Skin of body (tissue), 2 donors: ENCODE measurements around the gene CNGA4. TPM values are rescaled to one million over a fixed set of nuclear protein-coding genes. Genes with fewer than 3 reads are reported as not detected.
"Not testable (repeated sequence)": the region's sequence is repeated elsewhere in the genome, so short reads cannot be mapped to it uniquely, and the experiment has no call there.

Experiments used
- DNase-seq: peaks from one replicate; lab custom pipeline; 2025; lab: John Stamatoyannopoulos, UW
- total RNA-seq: library from RNA; depleted of rRNA; stranded (reverse); fragments of >200 nt; gene quantifications from one replicate; pipeline ENCODE4 v1.2.3, GENCODE V29; 2014

Gene CNGA4
- total RNA-seq, 1 donor from 2014 or later, result 0.49 TPM

GRCh38 chr11:6260207-6260726, 21.4 kb downstream of the CNGA4 start:
- no peak for DNase-seq

DNA sequence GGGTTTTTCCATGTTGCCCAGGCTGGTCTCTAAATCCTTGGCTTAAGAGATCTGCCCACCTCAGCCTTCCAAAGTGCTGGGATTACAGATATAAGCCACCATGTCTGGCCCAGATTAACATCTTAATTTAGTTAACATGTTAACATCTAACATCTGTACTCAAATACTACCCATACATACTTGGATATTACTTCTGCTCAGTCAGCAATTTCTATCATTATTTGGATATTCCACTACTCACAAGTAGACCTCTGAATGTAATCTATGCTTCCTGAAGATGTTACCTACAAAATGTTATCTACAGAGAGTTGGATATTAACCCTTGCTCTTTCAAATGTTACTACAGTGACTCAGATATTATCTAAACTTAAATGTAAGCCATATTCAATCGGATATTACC, 24.8 kb downstream of the CNGA4 start:
- DNase-seq, result no peak

DNA sequence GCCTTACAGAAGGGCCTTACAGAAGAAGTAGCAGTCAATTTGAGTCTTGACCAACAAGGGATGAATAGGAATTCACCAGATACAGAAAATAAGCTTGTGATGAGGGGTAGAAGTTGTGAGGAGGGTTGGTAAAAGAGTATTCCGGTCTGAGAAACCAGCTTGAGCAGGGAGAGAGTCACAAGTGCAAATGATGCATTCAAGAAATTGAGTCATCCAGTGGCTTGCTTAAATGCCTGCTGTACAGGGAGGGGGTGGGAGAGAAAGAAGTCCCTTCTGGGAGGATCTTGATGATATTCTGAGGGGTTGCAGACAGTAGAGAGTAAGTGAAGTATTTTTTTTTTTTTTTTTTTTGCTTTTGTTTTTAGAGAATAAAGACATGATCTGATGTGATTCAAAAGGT, 29.9 kb downstream of the CNGA4 start:
- no peak for DNase-seq

GRCh38 chr11:6269994-6270393, 31.1 kb downstream of the CNGA4 start:
- no peak for DNase-seq

- DNase-seq, result no peak
Observed at GRCh38 chr11:6270584-6271246, 31.8 kb downstream of the CNGA4 start.

DNA sequence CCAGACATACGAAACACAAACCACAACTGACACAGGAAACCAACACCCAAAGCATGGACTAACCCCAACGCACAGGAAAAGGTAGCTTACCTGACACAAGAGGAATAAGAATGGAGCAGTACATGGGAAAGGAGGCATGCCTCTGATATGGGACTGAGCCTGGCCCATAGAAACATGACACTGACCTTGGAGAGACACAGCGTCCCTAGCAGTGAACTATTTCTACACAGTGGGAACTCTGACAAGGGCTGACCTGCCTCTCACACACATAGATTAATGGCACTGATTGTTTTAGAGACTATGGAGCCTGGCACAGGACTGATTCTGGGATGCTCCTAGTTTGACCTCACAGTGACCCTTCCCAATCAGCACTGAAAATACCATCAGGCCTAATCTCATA, 32.7 kb downstream of the CNGA4 start:
- DNase-seq, result no peak

DNA sequence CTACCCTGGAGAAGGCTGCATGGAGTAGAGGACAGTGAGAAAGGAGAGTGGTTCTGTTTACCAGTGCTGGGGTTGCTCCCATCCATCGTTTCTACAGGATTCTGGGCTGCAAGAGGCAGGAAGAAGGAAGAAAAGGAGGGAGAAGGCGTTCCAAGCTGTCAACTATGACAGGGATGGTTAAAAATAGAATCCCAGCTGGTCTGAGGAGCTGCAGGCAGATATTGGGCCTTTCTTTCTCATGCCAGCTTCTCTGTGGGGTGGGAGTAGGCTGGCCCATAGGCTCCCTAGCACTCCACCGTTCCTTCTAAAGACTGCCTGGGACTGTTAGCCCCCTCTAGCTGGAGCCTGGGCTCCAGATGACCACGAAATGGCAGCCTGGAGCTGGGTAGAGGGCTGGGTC, 34.3 kb downstream of the CNGA4 start:
- no peak for DNase-seq

DNA sequence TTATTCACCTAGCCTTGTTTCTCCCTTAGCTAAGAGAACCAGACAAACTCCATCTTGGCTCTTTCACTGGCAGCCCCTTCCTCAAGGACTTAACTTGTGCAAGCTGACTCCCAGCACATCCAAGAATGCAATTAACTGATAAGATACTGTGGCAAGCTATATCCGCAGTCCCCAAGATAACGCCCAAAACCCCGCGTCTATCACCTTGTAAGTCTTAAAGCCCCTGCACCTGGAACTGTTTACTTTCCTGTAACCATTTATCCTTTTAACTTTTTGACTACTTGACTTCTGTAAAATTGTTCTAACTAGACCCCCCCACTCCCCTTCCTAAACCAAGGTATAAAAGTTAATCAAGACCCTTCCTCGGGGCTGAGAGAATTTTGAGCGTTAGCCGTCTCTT, 41.9 kb downstream of the CNGA4 start:
- not testable (repeated sequence) for DNase-seq

GRCh38 chr11:6283453-6284023, 44.6 kb downstream of the CNGA4 start:
- DNase-seq, result no peak

DNA sequence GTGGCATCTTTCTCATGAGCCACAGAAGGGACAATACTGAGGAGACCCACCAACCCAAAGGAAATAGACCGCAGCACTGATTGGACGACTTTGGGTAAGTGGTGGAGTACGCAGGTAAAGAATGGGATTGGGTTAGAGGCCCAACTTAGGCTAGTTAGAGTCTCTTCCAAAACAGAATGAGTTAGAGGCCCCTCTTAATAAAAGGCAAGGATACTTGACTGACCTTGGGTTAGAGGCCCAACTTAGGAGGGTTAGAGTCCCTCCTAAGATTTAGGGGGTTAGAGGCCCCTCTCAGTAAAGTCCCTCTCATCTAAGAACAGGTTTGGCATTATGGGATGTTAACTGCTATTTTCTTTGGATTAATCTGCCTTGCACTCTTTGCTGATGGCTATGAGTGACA, 45.4 kb downstream of the CNGA4 start:
- DNase-seq, result no peak

- no peak for DNase-seq
Observed at GRCh38 chr11:6285019-6285418, 46.1 kb downstream of the CNGA4 start.

Other genes with a start within 250 kb of the CNGA4 start
- gene OR56A4, start 232.1 kb upstream of the CNGA4 start, total RNA-seq, result not detected
- not detected for gene OR56A1, start 208.3 kb upstream of the CNGA4 start, total RNA-seq
- not detected for gene OR56B4, start 131.4 kb upstream of the CNGA4 start, total RNA-seq
- not detected for gene OR52B2, start 68.8 kb upstream of the CNGA4 start, total RNA-seq
- gene OR52W1, start 39.9 kb upstream of the CNGA4 start, total RNA-seq, result not detected
- gene C11orf42, start 33.5 kb upstream of the CNGA4 start, total RNA-seq, result not detected
- gene FHIP1B, start 4.5 kb upstream of the CNGA4 start, total RNA-seq, result 17.9 TPM
- 0.69 TPM for gene CCKBR, start 20.7 kb downstream of the CNGA4 start, total RNA-seq
- 23.8 TPM for gene CAVIN3, start 81.4 kb downstream of the CNGA4 start, total RNA-seq
- gene SMPD1, start 151.4 kb downstream of the CNGA4 start, total RNA-seq, result 9.6 TPM
- gene APBB1, start 180.0 kb downstream of the CNGA4 start, total RNA-seq, result 16.5 TPM
- gene HPX, start 201.9 kb downstream of the CNGA4 start, total RNA-seq, result 1.9 TPM
- 21.4 TPM for gene TRIM3, start 234.9 kb downstream of the CNGA4 start, total RNA-seq
- gene ARFIP2, start 242.2 kb downstream of the CNGA4 start, total RNA-seq, result 28.6 TPM
- gene TIMM10B, start 242.4 kb downstream of the CNGA4 start, total RNA-seq, result 21.7 TPM